IPS DF 6.9 (cell line): ENCODE results near the gene UTP3.
"Not testable (repeated sequence)": the region's sequence is repeated elsewhere in the genome, so short reads cannot be mapped to it uniquely, and the experiment has no call there.

Experiments
- DNase-seq: peaks from one replicate; pipeline ENCODE4 v3.0.0-alpha.2; 2013; ENCODE audit warnings: low read depth, low spot score
- H3K27ac ChIP-seq: one replicate; pipeline ENCODE4 v1.5.1; 2013; ENCODE audit warnings: low read length, control low read depth
- H3K27me3 ChIP-seq: 2 replicates; pipeline ENCODE4 v1.6.1; 2013; ENCODE audit warnings: mild to moderate bottlenecking, low read length; ENCODE audit not compliant: control insufficient read depth, insufficient read depth
- H3K36me3 ChIP-seq: 2 replicates; pipeline ENCODE4 v1.6.1; 2013; ENCODE audit warnings: low read length; ENCODE audit not compliant: control insufficient read depth, insufficient read depth
- H3K4me1 ChIP-seq: 2 replicates; pipeline ENCODE4 v1.6.1; 2013; ENCODE audit warnings: low read length; ENCODE audit not compliant: control insufficient read depth, insufficient read depth
- H3K4me3 ChIP-seq: 2 replicates; pipeline ENCODE4 v1.5.1; 2013; ENCODE audit warnings: mild to moderate bottlenecking, low read length
- H3K9me3 ChIP-seq: 2 replicates; pipeline ENCODE4 v1.6.1; 2013; ENCODE audit warnings: low read length, inconsistent platforms; ENCODE audit not compliant: control insufficient read depth, insufficient read depth
- WGBS: extraction: QIAGEN DNeasy Blood & Tissue Kit; methylation state at CpG from one replicate; pipeline ENCODE4 v1.1.7; 2013; ENCODE audit warnings: mixed read lengths, missing lambda C conversion rate; ENCODE audit not compliant: insufficient read length, insufficient coverage; 5-methylcytosine and 5-hydroxymethylcytosine counted together

The UTP3 gene

GRCh38 chr4:70715097-70715496, 26.8 kb downstream of the UTP3 start:
- Histone ChIP-seq H3K27ac (no peak overlapping the region), H3K9me3 (no peaks in the 10 kb centered on the region), H3K36me3 (no peaks in the 10 kb centered on the region), H3K4me3 (no peak overlapping the region), H3K27me3 (no peaks in the 10 kb centered on the region), H3K4me1 (no peaks in the 10 kb centered on the region)
- DNase-seq = no peak
- WGBS = no CpG with 5 or more reads among the region's 6 CpGs

GRCh38 chr4:70718811-70719604, 30.7 kb downstream of the UTP3 start:
- Histone ChIP-seq H3K9me3 (no peaks in the 10 kb centered on the region), H3K4me1 (peaks cover 1% of the 10 kb centered on the region; the same call in 1 of the 2 replicates), H3K4me3 (no peak overlapping the region), H3K27ac (no peak overlapping the region), H3K27me3 (no peaks in the 10 kb centered on the region), H3K36me3 (no peaks in the 10 kb centered on the region; the same call in 1 of the 2 replicates)
- WGBS = no CpG with 5 or more reads among the region's 13 CpGs
- no peak for DNase-seq

- DNase-seq = no peak
- Histone ChIP-seq H3K4me3 (no peak within 1 kb of the TSS), H3K27ac (no peak within 1 kb of the TSS), H3K9me3 (no peaks in the 10 kb centered on the region), H3K36me3 (no peaks in the 10 kb centered on the region; the same call in 1 of the 2 replicates), H3K27me3 (no peaks in the 10 kb centered on the region), H3K4me1 (peaks cover 1% of the 10 kb centered on the region; the same call in 1 of the 2 replicates)
- WGBS = no CpG with 5 or more reads among the region's 3 CpGs
These were observed 33.4 kb downstream of the UTP3 start, which contains the start of gene RUFY3 for GRCh38 chr4:70721747-70722146. Gene RUFY3, plus strand, starts transcription at chr4:70721964. Its CDS starts 610 bp downstream, at chr4:70722574.

GRCh38 chr4:70722199-70722791, 34.0 kb downstream of the UTP3 start:
- no peak for DNase-seq
- H3K4me3 ChIP-seq = no peak overlapping the region
- H3K4me1 ChIP-seq = peaks cover 1% of the 10 kb centered on the region; the same call in 1 of the 2 replicates

GRCh38 chr4:70724463-70724862, 36.1 kb downstream of the UTP3 start:
- DNase-seq = no peak
- H3K4me3 ChIP-seq = no peak overlapping the region
- peaks cover 1% of the 10 kb centered on the region; the same call in 1 of the 2 replicates for H3K4me1 ChIP-seq
- no peaks in the 10 kb centered on the region; the same call in 1 of the 2 replicates for H3K36me3 ChIP-seq
- H3K27me3 ChIP-seq = no peaks in the 10 kb centered on the region
- WGBS = no CpG with 5 or more reads among the region's 3 CpGs
- no peak overlapping the region for H3K27ac ChIP-seq
- H3K9me3 ChIP-seq = no peaks in the 10 kb centered on the region

More at GRCh38 chr4:70722199-70722791, 34.0 kb downstream of the UTP3 start:
- H3K36me3 ChIP-seq = no peaks in the 10 kb centered on the region; the same call in 1 of the 2 replicates
- WGBS = no CpG with 5 or more reads among the region's 7 CpGs
- no peaks in the 10 kb centered on the region for H3K27me3 ChIP-seq
- H3K27ac ChIP-seq = no peak overlapping the region
- H3K9me3 ChIP-seq = no peaks in the 10 kb centered on the region

- H3K27ac ChIP-seq = no peak overlapping the region
- no CpG with 5 or more reads among the region's 1 CpG for WGBS
- no peak for DNase-seq
- H3K9me3 ChIP-seq = no peaks in the 10 kb centered on the region
- no peaks in the 10 kb centered on the region; the same call in 1 of the 2 replicates for H3K36me3 ChIP-seq
- peaks cover 1% of the 10 kb centered on the region; the same call in 1 of the 2 replicates for H3K4me1 ChIP-seq
- no peak overlapping the region for H3K4me3 ChIP-seq
- H3K27me3 ChIP-seq = no peaks in the 10 kb centered on the region
These were observed 37.3 kb downstream of the UTP3 start for GRCh38 chr4:70725633-70726032.

GRCh38 chr4:70726515-70726914, 38.2 kb downstream of the UTP3 start:
- H3K27me3 ChIP-seq, H3K4me1 ChIP-seq, DNase-seq, H3K27ac ChIP-seq, H3K36me3 ChIP-seq, H3K4me3 ChIP-seq, H3K9me3 ChIP-seq: not testable (repeated sequence)
- WGBS = no CpG with 5 or more reads among the region's 11 CpGs

- no peak overlapping the region for H3K4me3 ChIP-seq
These were observed 39.8 kb downstream of the UTP3 start for GRCh38 chr4:70728091-70728490.

GRCh38 chr4:70732878-70733277, 44.5 kb downstream of the UTP3 start:
- DNase-seq, H3K36me3 ChIP-seq, H3K4me1 ChIP-seq, H3K4me3 ChIP-seq, H3K27me3 ChIP-seq, H3K27ac ChIP-seq, H3K9me3 ChIP-seq: not testable (repeated sequence)
- 100% methylated on average over 1 of the region's 9 CpGs for WGBS

More at GRCh38 chr4:70728091-70728490, 39.8 kb downstream of the UTP3 start:
- H3K27me3 ChIP-seq = no peaks in the 10 kb centered on the region
- no peak overlapping the region for H3K27ac ChIP-seq
- no peak for DNase-seq
- no peaks in the 10 kb centered on the region for H3K9me3 ChIP-seq
- H3K36me3 ChIP-seq = no peaks in the 10 kb centered on the region; the same call in 1 of the 2 replicates
- no CpG with 5 or more reads among the region's 11 CpGs for WGBS
- no peaks in the 10 kb centered on the region for H3K4me1 ChIP-seq

GRCh38 chr4:70734168-70734954, 46.0 kb downstream of the UTP3 start:
- Histone ChIP-seq H3K36me3 (no peaks in the 10 kb centered on the region), H3K4me1 (no peaks in the 10 kb centered on the region), H3K4me3 (no peak overlapping the region), H3K27ac (no peak overlapping the region), H3K9me3 (no peaks in the 10 kb centered on the region), H3K27me3 (no peaks in the 10 kb centered on the region)
- DNase-seq = no peak
- WGBS = no CpG with 5 or more reads among the region's 5 CpGs
